ENCODE data around the gene FILIP1. TPM values are rescaled to one million over a fixed set of nuclear protein-coding genes. Genes with fewer than 3 reads are reported as not detected.
A peak's percentile ranks its signal among the peaks of the same experiment; 100 is the strongest.

Gene FILIP1
- total RNA-seq, 2 donors from 2014 or later: 0.07 to 0.08 TPM

- H3K4me1 Mint-ChIP-seq: peaks cover 12% of the 10 kb centered on the region
- peak overlapping the region; percentile 92 for H3K27ac Mint-ChIP-seq
- H3K9me3 ChIP-seq (ENCODE audit: control insufficient read depth, low read length, poor library complexity, severe bottlenecking): no peaks in the 10 kb centered on the region
- DNase-seq: no peak
- peak overlapping the region; percentile 93 for H3K4me3 Mint-ChIP-seq
- H3K36me3 Mint-ChIP-seq (ENCODE audit: low read depth): no peaks in the 10 kb centered on the region
- peak; percentile 29 for ATAC-seq
- H3K27me3 Mint-ChIP-seq: peaks cover 24% of the 10 kb centered on the region
Measured at GRCh38 chr6:75244063-75244584, 249.5 kb downstream of the FILIP1 start.

- H3K36me3 Mint-ChIP-seq (ENCODE audit: low read depth): no peaks in the 10 kb centered on the region
- H3K9me3 ChIP-seq (ENCODE audit: control insufficient read depth, low read length, poor library complexity, severe bottlenecking): no peaks in the 10 kb centered on the region
- ATAC-seq (peak; percentile 97), DNase-seq (peak; percentile 64 to 71 (median 71))
- peaks cover 24% of the 10 kb centered on the region for H3K27me3 Mint-ChIP-seq
- H3K4me3 Mint-ChIP-seq: peak within 1 kb of the TSS; percentile 93
- H3K27ac Mint-ChIP-seq: peak within 1 kb of the TSS; percentile 92
- peaks cover 12% of the 10 kb centered on the region for H3K4me1 Mint-ChIP-seq
Measured at GRCh38 chr6:75243333-75244062, 250.1 kb downstream of the FILIP1 start, which contains the start of gene COX7A2. Gene COX7A2, minus strand, starts transcription at chr6:75243801. Its CDS starts 67 bp downstream, at chr6:75243734.

Other genes starting within 250 kb of the FILIP1 start
- gene COX7A2, start 250.0 kb downstream of the FILIP1 start, total RNA-seq: 100 to 1,000 TPM; 189 to 214 TPM
- 10 to 100 TPM; 36.5 to 43.6 TPM for gene TMEM30A, start 209.0 kb downstream of the FILIP1 start, total RNA-seq
- gene SENP6, start 108.1 kb upstream of the FILIP1 start, total RNA-seq: 100 to 1,000 TPM in 1 of 2 donors, 10 to 100 TPM in 1; 95.3 to 103 TPM